Thyroid gland (tissue), 4 donors: ENCODE data around the gene RFX2. TPM values are rescaled to one million over a fixed set of nuclear protein-coding genes. Genes with fewer than 3 reads are reported as not detected.
A peak's percentile ranks its signal among the peaks of the same experiment; 100 is the strongest.

Experiments used
- DNase-seq, 2 donors: peaks; one replicate each; pipeline ENCODE4 v3.0.0-alpha.2; 2019
- H3K27ac ChIP-seq, 3 donors: fragments of 200-600 bp; sonication (generic); 1 replicate in 2 of 3; 2 replicates in 1 of 3; pipeline ENCODE4 v1.5.1; 2016 to 2019; ENCODE audit warnings: mild to moderate bottlenecking in 1 of 3, moderate library complexity in 1 of 3
- H3K27me3 ChIP-seq: fragments of 200-600 bp; sonication (generic); one replicate; pipeline ENCODE4 v1.5.1; 2019
- H3K36me3 ChIP-seq, 2 donors: fragments of 200-600 bp; sonication (generic); one replicate each; pipeline ENCODE4 v1.5.1; 2016 to 2019
- H3K4me1 ChIP-seq, 2 donors: fragments of 200-600 bp; sonication (generic); one replicate each; pipeline ENCODE4 v1.5.1; 2017 to 2019
- H3K4me3 ChIP-seq, 3 donors: fragments of 200-600 bp; sonication (generic); replicated peaks in 1 of 3; 1 replicate in 2 of 3; 2 replicates in 1 of 3; pipeline ENCODE4 v1.5.1; 2016; ENCODE audit warnings: mild to moderate bottlenecking in 1 of 3
- H3K9me3 ChIP-seq: fragments of 200-600 bp; sonication (generic); one replicate; pipeline ENCODE4 v1.5.1; 2017
- CTCF ChIP-seq, 6 experiments: fragments of 200-600 bp in 3 of 6; fragments of 450-650 bp in 3 of 6; sonication (generic) in 3 of 6; IDR thresholded peaks; one replicate each; pipeline ENCODE4 v1.5.1; 2016 to 2019; ENCODE audit warnings: antibody characterized with exemption in 6 of 6, mild to moderate bottlenecking in 2 of 6, inconsistent platforms in 1 of 6, moderate library complexity in 1 of 6
- POLR2A ChIP-seq, 2 donors: fragments of 450-650 bp; IDR thresholded peaks; one replicate each; pipeline ENCODE4 v1.6.1; 2017; ENCODE audit warnings: antibody characterized with exemption in 2 of 2, mild to moderate bottlenecking in 2 of 2, moderate library complexity in 1 of 2
- WGBS, 2 donors: methylation state at CpG; one replicate each; pipeline ENCODE4 v1.1.5; 2017; 5-methylcytosine and 5-hydroxymethylcytosine counted together
- intact Hi-C: fragments of 100-400 bp; cut with DNase I; formaldehyde crosslinking; loops from one replicate; pipeline ENCODE4 v1.15.1; 2023
- total RNA-seq, 4 donors: library from RNA; depleted of rRNA; stranded (reverse); fragments of >200 nt; gene quantifications; one replicate each; pipeline ENCODE4 v1.2.3, GENCODE V29; 2016

RFX2 gene
- total RNA-seq, 4 donors from 2014 or later = 4.1 to 10.6 (median 7.7) TPM

DNA sequence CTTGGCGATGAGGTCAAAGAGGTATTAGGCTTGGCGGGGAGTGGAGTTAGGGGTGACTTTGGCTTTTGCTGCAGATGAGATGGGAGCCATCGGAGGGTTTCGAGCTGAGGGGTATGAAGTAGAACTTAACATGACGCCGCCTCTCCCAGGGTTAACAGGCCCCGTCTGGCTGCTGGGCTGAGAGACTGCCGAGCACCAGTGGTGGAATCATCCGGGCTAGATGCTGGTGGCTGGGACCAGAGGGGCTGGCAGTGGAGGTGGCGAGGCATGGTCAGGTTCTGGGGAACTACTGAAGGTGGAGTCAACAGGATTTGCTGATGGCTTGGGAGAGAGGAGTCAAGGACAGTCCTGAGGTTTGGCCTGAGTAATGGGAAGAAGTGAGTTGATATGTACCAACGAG is 4.9 kb downstream of the RFX2 start:
- TF ChIP-seq POLR2A (IDR thresholded peaks at IDR 0.05) (no peak), CTCF (IDR thresholded peaks at IDR 0.05) (no peak)
- no peak for DNase-seq
- peaks cover 17 to 33% of the 10 kb centered on the region in 2 donors for H3K4me1 ChIP-seq
- H3K27me3 ChIP-seq = no peaks in the 10 kb centered on the region
- intact Hi-C loops = no loop called here
- no peaks in the 10 kb centered on the region for H3K9me3 ChIP-seq
- no peak overlapping the region for H3K4me3 ChIP-seq
- H3K36me3 ChIP-seq = no peaks in the 10 kb centered on the region
- WGBS, 2 donors = 91 to 92% methylated on average over 11 of the region's 11 CpGs
- H3K27ac ChIP-seq = peak overlapping the region in 1 of 3 donors; percentile 27

- intact Hi-C loops = no loop called here
- H3K4me3 ChIP-seq = no peak overlapping the region
- H3K36me3 ChIP-seq = no peaks in the 10 kb centered on the region
- no peak for DNase-seq
- TF ChIP-seq CTCF (IDR thresholded peaks at IDR 0.05) (no peak), POLR2A (IDR thresholded peaks at IDR 0.05) (no peak)
- no peaks in the 10 kb centered on the region for H3K27me3 ChIP-seq
- peak overlapping the region in 1 of 3 donors; percentile 56 for H3K27ac ChIP-seq
- no peaks in the 10 kb centered on the region for H3K9me3 ChIP-seq
- peaks cover 7 to 23% of the 10 kb centered on the region in 2 donors for H3K4me1 ChIP-seq
- WGBS, 2 donors = 77 to 79% methylated on average over 4 of the region's 4 CpGs
Observed at GRCh38 chr19:6103894-6104293, 6.4 kb downstream of the RFX2 start.

DNA sequence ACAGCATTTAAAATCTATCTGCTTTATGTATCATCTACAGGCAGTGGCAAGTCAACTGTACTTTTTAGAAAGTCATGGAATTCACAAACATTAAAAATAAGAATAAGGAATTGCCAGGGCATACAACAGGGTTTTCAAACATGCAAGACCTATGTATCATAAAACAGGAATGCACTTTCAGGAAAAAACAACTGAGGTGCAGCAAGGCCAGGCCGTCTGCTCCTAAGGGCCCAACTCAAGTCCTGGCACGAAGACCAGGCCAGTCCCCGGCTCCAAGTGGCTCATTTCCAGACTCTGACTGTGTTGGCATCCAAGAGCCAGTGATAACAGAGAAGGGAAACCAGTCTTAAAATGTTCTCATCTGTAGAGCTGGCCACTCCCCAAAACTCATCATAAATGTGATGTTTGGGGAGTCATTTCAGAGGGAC is 7.1 kb downstream of the RFX2 start:
- Histone ChIP-seq H3K36me3 (no peaks in the 10 kb centered on the region), H3K4me1 (peaks cover 7 to 20% of the 10 kb centered on the region in 2 donors), H3K27ac (peak overlapping the region; percentile 16 to 56 (median 18)), H3K9me3 (no peaks in the 10 kb centered on the region), H3K4me3 (no peak overlapping the region), H3K27me3 (no peaks in the 10 kb centered on the region)
- intact Hi-C loops = no loop called here
- 8 to 16% methylated on average over 3 of the region's 3 CpGs for WGBS, 2 donors
- peak; percentile 89 to 93 for DNase-seq
- TF ChIP-seq CTCF (IDR thresholded peaks at IDR 0.05) (no peak), POLR2A (IDR thresholded peaks at IDR 0.05) (no peak)

DNA sequence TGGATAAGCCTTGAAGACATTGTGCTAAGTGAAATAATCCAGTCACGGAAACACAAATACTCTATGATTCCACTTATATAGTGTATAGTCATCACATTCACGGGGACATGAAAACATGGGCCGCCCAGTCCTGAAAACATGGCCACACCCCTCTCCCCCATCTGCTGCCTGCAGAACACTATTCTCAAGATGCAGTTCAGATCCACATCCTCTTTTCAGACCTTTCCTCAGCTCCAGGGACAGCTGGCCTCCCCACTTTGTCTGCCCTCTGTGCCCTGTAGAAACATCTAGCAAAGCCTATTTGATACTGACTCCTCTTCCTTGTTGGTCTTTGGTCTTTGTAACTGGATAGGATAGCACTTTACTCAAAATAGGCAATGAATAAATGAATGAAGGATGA is 8.3 kb downstream of the RFX2 start:
- intact Hi-C loops = no loop called here
- H3K4me1 ChIP-seq = peaks cover 7 to 18% of the 10 kb centered on the region in 2 donors
- TF ChIP-seq POLR2A (IDR thresholded peaks at IDR 0.05) (no peak), CTCF (IDR thresholded peaks at IDR 0.05) (no peak)

GRCh38 chr19:6101291-6101825 is 8.9 kb downstream of the RFX2 start:
- Histone ChIP-seq H3K27me3 (no peaks in the 10 kb centered on the region), H3K27ac (no peak overlapping the region), H3K9me3 (no peaks in the 10 kb centered on the region), H3K4me3 (no peak overlapping the region), H3K4me1 (peaks cover 7 to 18% of the 10 kb centered on the region in 2 donors), H3K36me3 (no peaks in the 10 kb centered on the region)
- intact Hi-C loops = no loop called here
- WGBS, 2 donors = 93 to 95% methylated on average over 3 of the region's 3 CpGs
- DNase-seq = no peak
- no peak for TF ChIP-seq POLR2A (IDR thresholded peaks at IDR 0.05)
- no peak for TF ChIP-seq CTCF (IDR thresholded peaks at IDR 0.05)

More for the DNA sequence above, 8.3 kb downstream of the RFX2 start:
- Histone ChIP-seq H3K36me3 (no peaks in the 10 kb centered on the region), H3K27ac (peak overlapping the region in 1 of 3 donors; percentile 56), H3K9me3 (no peaks in the 10 kb centered on the region), H3K4me3 (no peak overlapping the region), H3K27me3 (no peaks in the 10 kb centered on the region)
- no peak for DNase-seq
- WGBS, 2 donors = 97 to 99% methylated on average over 3 of the region's 3 CpGs
